ENCODE results near the gene PHLDA3.

The PHLDA3 gene

DNA sequence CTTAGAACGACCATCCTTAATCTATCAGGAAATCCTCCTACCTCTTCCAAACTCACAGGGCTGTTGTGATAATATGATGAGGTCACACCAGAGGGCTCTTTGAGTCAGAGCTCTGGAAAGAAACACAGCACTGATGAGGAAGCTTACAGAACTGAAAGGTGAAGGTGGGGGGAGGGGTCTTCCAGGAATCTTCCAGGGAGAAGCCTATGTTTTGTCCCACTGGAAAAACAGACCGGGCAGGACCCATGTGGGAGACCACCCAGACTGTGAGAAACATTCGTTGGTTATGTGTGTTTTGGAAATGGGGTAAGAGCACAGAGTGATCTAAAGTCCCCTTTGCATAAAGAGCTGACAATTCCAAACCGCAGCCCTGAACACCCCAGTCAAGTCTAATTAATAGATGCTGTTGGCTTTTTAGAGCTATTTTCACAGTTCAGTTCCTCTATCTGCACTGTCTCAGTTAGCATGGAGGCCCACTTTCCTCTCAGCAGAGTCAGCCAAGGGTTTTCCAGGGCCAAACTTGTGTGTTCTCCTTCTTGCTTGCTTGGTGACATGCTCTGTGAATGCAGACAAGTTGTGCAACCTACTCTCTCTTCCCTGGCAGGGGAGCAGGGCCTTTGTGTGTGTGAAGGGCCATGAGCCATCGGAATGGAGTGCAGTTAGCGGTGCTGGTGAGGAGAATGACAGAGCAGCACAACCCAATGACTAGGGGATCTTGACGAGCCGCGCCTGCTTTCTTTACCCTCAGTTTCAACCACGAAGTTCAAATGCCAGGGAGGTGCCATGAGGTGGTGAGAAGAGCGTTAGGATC, 12.3 kb downstream of the PHLDA3 start:
- TF ChIP-seq, protein P1, sequence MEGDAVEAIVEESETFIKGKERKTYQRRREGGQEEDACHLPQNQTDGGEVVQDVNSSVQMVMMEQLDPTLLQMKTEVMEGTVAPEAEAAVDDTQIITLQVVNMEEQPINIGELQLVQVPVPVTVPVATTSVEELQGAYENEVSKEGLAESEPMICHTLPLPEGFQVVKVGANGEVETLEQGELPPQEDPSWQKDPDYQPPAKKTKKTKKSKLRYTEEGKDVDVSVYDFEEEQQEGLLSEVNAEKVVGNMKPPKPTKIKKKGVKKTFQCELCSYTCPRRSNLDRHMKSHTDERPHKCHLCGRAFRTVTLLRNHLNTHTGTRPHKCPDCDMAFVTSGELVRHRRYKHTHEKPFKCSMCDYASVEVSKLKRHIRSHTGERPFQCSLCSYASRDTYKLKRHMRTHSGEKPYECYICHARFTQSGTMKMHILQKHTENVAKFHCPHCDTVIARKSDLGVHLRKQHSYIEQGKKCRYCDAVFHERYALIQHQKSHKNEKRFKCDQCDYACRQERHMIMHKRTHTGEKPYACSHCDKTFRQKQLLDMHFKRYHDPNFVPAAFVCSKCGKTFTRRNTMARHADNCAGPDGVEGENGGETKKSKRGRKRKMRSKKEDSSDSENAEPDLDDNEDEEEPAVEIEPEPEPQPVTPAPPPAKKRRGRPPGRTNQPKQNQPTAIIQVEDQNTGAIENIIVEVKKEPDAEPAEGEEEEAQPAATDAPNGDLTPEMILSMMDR (IDR thresholded peaks at IDR 0.05; ENCODE audit: insufficient read depth, low read length, poor library complexity, severe bottlenecking) = no peak
- Histone ChIP-seq H3K27me3 (replicated peaks; ENCODE audit: control insufficient read depth, insufficient read depth, low read length) (no peaks in the 10 kb centered on the region), H3K4me3 (replicated peaks; ENCODE audit: low read depth, low read length) (no peak overlapping the region), H3K36me3 (ENCODE audit: control insufficient read depth, insufficient read depth, low read length) (no peaks in the 10 kb centered on the region)
- no peak for DNase-seq (ENCODE audit: extremely low read depth, insufficient read length)

DNA sequence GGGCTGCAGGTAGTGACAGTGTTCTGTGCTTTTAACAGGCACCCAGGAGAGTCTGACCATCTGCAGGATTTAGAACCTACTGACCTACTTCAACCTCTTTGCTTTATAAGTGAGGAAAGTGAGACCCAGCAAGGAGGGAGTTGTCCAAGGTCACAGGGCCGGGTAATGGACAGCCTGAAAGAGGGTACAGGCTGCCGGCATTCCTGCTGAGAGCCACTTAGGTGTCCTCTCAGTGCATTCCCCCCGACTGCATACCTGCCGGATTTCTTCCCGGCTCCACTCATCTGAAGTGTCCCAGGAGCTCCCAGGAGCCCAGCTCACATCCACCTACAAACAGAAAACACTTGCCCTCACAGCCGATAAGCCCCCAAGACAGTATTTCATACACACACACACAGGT, 13.9 kb downstream of the PHLDA3 start:
- Histone ChIP-seq H3K4me3 (replicated peaks; ENCODE audit: low read depth, low read length) (no peak overlapping the region), H3K27me3 (replicated peaks; ENCODE audit: control insufficient read depth, insufficient read depth, low read length) (no peaks in the 10 kb centered on the region), H3K36me3 (ENCODE audit: control insufficient read depth, insufficient read depth, low read length) (no peaks in the 10 kb centered on the region)
- TF ChIP-seq, protein P1 (IDR thresholded peaks at IDR 0.05; ENCODE audit: insufficient read depth, low read length, poor library complexity, severe bottlenecking) = no peak
- no peak for DNase-seq (ENCODE audit: extremely low read depth, insufficient read length)

DNA sequence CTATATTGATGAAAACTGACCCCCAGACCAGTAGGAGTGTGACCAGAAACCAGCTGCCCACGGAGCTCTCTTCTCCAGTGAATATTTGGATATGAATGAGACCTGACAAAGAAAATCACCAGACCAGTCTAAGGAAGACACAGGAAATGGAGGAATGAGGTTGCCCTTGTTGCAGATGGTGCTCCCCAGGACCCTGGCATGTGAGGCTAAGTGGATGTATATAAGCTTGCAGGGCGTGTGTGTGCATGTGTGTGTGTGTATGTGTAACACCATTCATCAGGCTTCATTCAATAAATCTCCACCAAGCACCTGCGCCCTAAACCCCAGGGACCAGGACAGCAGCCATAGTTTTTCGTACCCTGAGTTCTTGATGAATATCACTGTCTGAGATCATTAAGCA, 14.4 kb downstream of the PHLDA3 start:
- no peak for DNase-seq (ENCODE audit: extremely low read depth, insufficient read length)
- Histone ChIP-seq H3K4me3 (replicated peaks; ENCODE audit: low read depth, low read length) (no peak overlapping the region), H3K36me3 (ENCODE audit: control insufficient read depth, insufficient read depth, low read length) (no peaks in the 10 kb centered on the region), H3K27me3 (replicated peaks; ENCODE audit: control insufficient read depth, insufficient read depth, low read length) (no peaks in the 10 kb centered on the region)
- TF ChIP-seq, protein P1 (IDR thresholded peaks at IDR 0.05; ENCODE audit: insufficient read depth, low read length, poor library complexity, severe bottlenecking) = no peak

DNA sequence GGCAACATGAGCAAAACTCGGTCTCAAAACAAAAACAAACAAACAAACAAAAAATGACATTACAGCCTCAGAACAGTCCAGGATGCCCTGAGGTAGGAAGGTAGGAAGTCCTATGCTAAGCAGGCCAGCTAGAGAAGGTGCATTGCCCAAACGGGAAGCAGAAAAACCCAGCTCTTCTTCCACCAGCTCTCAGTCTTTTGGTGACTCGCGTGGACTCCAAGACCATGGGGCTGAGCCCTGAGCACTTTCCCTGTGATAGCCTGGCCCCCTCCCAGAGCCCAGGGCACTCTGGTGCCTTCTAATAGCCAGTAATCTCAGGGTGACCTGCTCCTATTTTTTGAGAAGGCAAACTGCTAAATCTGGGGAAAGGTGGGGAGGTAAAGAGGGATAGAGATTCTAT, 16.1 kb downstream of the PHLDA3 start:
- TF ChIP-seq, protein P1 (IDR thresholded peaks at IDR 0.05; ENCODE audit: insufficient read depth, low read length, poor library complexity, severe bottlenecking) = no peak
- no peak for DNase-seq (ENCODE audit: extremely low read depth, insufficient read length)
- H3K27me3 ChIP-seq (replicated peaks; ENCODE audit: control insufficient read depth, insufficient read depth, low read length) = no peaks in the 10 kb centered on the region
- H3K4me3 ChIP-seq (replicated peaks; ENCODE audit: low read depth, low read length) = no peak overlapping the region
- H3K36me3 ChIP-seq (ENCODE audit: control insufficient read depth, insufficient read depth, low read length) = no peaks in the 10 kb centered on the region

DNA sequence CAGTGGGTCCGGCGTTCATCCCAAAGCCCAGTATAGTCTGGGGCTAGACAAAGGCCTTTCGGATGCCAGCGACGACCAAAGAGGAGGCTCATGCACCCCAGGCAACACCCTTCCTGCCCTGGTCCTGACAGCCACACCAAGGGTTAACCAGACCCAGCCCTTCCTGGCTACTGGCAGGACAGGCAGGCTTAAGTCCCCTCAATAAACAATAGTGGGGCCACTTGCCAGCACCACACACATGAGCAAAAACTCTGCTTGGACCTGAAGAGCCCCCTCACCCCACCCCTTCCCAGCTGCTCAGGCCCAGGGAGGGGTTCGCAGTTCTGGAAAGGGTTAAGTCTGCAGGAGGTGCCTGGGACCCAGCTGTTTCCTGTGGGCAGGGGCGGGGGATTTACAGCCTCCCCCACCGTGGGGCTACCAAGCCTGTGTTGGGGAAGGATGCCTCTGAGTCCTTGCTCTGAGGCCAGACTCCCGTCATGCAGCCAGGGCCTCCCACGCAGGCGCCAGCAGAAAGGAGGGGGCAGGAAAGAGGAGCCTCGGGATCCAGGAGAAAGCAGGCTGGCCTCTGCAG, 18.2 kb downstream of the PHLDA3 start:
- DNase-seq (ENCODE audit: extremely low read depth, insufficient read length) = peak; percentile 28
- Histone ChIP-seq H3K27me3 (replicated peaks; ENCODE audit: control insufficient read depth, insufficient read depth, low read length) (no peaks in the 10 kb centered on the region), H3K4me3 (replicated peaks; ENCODE audit: low read depth, low read length) (no peak overlapping the region), H3K36me3 (ENCODE audit: control insufficient read depth, insufficient read depth, low read length) (no peaks in the 10 kb centered on the region)
- TF ChIP-seq, protein P1 (IDR thresholded peaks at IDR 0.05; ENCODE audit: insufficient read depth, low read length, poor library complexity, severe bottlenecking) = no peak

Measured in GM06990 (cell line).